HepG2 (cell line): Measurements from ENCODE around the gene RECQL5. TPM values are rescaled to one million over a fixed set of nuclear protein-coding genes. Genes with fewer than 3 reads are reported as not detected.
A peak's percentile ranks its signal among the peaks of the same experiment; 100 is the strongest.

ENCODE experiments used
- GABPA ChIP-seq, 2 experiments: IDR thresholded peaks; 2 replicates each; pipeline ENCODE4 v1.6.1; 2011 to 2016; ENCODE audit warnings: low read depth in 2 of 2, low read length in 1 of 2, missing biosample characterization in 1 of 2, missing genetic modification characterization in 1 of 2
- KDM5B ChIP-seq: sonication (generic); formaldehyde crosslinking; IDR thresholded peaks from 2 replicates; pipeline ENCODE4 v1.4.0; 2020; ENCODE audit warnings: missing genetic modification reagents, mild to moderate bottlenecking, borderline replicate concordance
- KLF12 ChIP-seq: sonication (generic); formaldehyde crosslinking; IDR thresholded peaks from 2 replicates; pipeline ENCODE4 v1.4.0; 2020; ENCODE audit warnings: missing genetic modification reagents, borderline replicate concordance
- SAP130 ChIP-seq: IDR thresholded peaks from 2 replicates; pipeline ENCODE4 v1.6.1; 2016; ENCODE audit warnings: low read depth
- SIN3A ChIP-seq: IDR thresholded peaks from 2 replicates; pipeline ENCODE4 v1.6.1; 2011; ENCODE audit warnings: low read depth, mild to moderate bottlenecking, control low read depth, low read length, borderline replicate concordance
- ZNF329 ChIP-seq: sonication (generic); formaldehyde crosslinking; IDR thresholded peaks from 2 replicates; pipeline ENCODE4 v1.9.0; 2021; ENCODE audit warnings: low read depth, mild to moderate bottlenecking, missing genetic modification reagents
- ZNF546 ChIP-seq: sonication (generic); formaldehyde crosslinking; conservative IDR thresholded peaks from 2 replicates; pipeline ENCODE4 v1.8.1; 2023; ENCODE audit warnings: mild to moderate bottlenecking, missing genetic modification reagents
- ZNF687 ChIP-seq: sonication (generic); formaldehyde crosslinking; IDR thresholded peaks from 2 replicates; pipeline ENCODE4 v1.5.1; 2020; ENCODE audit warnings: mild to moderate bottlenecking, missing genetic modification reagents, moderate library complexity
- ZSCAN25 ChIP-seq: sonication (generic); formaldehyde crosslinking; IDR thresholded peaks from 2 replicates; pipeline ENCODE4 v1.8.0; 2022; ENCODE audit warnings: mild to moderate bottlenecking, missing genetic modification reagents
- polyA plus RNA-seq, 8 experiments: library from polyadenylated mRNA; depleted of rRNA in 3 of 8; stranded (reverse) in 7 of 8; unstranded in 1 of 8; fragments of >200 nt; fragmentation: Illumina TruSeq in 4 of 8; extraction: Trizol in 4 of 8; gene quantifications; 2 replicates each; pipeline versions ENCODE4 v1.2.1 to v1.2.3, GENCODE V29; 2011 to 2016; ENCODE audit warnings: low read depth in 4 of 8, missing spikeins in 1 of 8, mixed read lengths in 1 of 8; ENCODE audit not compliant: insufficient read depth in 1 of 8
- total RNA-seq, 5 experiments: library from RNA; depleted of rRNA; stranded (reverse); fragments of >200 nt; fragmentation: Illumina TruSeq; extraction: Trizol; gene quantifications; 2 replicates each; pipeline ENCODE4 v1.2.3, GENCODE V29; 2016; ENCODE audit warnings: low read depth in 1 of 5
- TF ChIP-seq, protein P1 (sequence below): IDR thresholded peaks from 2 replicates; pipeline ENCODE4 v1.6.1; 2016; ENCODE audit warnings: mild to moderate bottlenecking, missing biosample characterization, missing genetic modification reagents
- TF ChIP-seq, protein P2 (sequence below): IDR thresholded peaks from 2 replicates; pipeline ENCODE4 v1.6.1; 2016; ENCODE audit warnings: low read depth
- TF ChIP-seq, protein P3 (sequence below): sonication (generic); formaldehyde crosslinking; IDR thresholded peaks from 2 replicates; pipeline ENCODE4 v1.5.0; 2020; ENCODE audit warnings: mild to moderate bottlenecking, missing genetic modification reagents, borderline replicate concordance
- TF ChIP-seq, protein P4 (sequence below): sonication (generic); formaldehyde crosslinking; IDR thresholded peaks from 2 replicates; pipeline ENCODE4 v1.4.0; 2020; ENCODE audit warnings: missing genetic modification reagents, borderline replicate concordance

Gene RECQL5
- total and polyA plus RNA-seq, 2 of the 13 experiments (the other 11 are each of a cell fraction or from before 2014, with no cell fraction given): 27.7 to 32.0 TPM

GRCh38 chr17:75589012-75589918 lies 77.7 kb downstream of the RECQL5 start (continued):
- TF ChIP-seq SAP130 (CRISPR knock-in tag) (peak; percentile 64), GABPA (IDR thresholded peaks at IDR 0.05; ENCODE audit: low read depth, low read length) (peak; percentile 54; the same call in 1 of the 2 replicates), GABPA (CRISPR knock-in tag; IDR thresholded peaks at IDR 0.05; ENCODE audit: low read depth) (peak; percentile 78), ZNF546 (CRISPR knock-in tag) (peak; percentile 57; the same call in 1 of the 2 replicates), KDM5B (CRISPR knock-in tag) (0 out of 2 replicates have a peak, but pooled peaks have one; percentile 19), SIN3A (0 out of 2 replicates have a peak, but pooled peaks have one; percentile 25), ZNF329 (0 out of 2 replicates have a peak, but pooled peaks have one; percentile 69), ZNF687 (peak; percentile 76), KLF12 (peak; percentile 50; the same call in 1 of the 2 replicates), ZSCAN25 (0 out of 2 replicates have a peak, but pooled peaks have one; percentile 38)
- TF ChIP-seq, protein P1, sequence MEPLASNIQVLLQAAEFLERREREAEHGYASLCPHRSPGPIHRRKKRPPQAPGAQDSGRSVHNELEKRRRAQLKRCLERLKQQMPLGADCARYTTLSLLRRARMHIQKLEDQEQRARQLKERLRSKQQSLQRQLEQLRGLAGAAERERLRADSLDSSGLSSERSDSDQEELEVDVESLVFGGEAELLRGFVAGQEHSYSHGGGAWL (CRISPR knock-in tag): no peak; the same call in 1 of the 2 replicates
- TF ChIP-seq, protein P2, sequence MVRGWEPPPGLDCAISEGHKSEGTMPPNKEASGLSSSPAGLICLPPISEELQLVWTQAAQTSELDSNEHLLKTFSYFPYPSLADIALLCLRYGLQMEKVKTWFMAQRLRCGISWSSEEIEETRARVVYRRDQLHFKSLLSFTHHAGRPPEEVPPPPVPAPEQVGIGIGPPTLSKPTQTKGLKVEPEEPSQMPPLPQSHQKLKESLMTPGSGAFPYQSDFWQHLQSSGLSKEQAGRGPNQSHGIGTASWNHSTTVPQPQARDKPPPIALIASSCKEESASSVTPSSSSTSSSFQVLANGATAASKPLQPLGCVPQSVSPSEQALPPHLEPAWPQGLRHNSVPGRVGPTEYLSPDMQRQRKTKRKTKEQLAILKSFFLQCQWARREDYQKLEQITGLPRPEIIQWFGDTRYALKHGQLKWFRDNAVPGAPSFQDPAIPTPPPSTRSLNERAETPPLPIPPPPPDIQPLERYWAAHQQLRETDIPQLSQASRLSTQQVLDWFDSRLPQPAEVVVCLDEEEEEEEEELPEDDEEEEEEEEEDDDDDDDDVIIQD: 0 out of 2 replicates have a peak, but pooled peaks have one; percentile 11
- TF ChIP-seq, protein P3, sequence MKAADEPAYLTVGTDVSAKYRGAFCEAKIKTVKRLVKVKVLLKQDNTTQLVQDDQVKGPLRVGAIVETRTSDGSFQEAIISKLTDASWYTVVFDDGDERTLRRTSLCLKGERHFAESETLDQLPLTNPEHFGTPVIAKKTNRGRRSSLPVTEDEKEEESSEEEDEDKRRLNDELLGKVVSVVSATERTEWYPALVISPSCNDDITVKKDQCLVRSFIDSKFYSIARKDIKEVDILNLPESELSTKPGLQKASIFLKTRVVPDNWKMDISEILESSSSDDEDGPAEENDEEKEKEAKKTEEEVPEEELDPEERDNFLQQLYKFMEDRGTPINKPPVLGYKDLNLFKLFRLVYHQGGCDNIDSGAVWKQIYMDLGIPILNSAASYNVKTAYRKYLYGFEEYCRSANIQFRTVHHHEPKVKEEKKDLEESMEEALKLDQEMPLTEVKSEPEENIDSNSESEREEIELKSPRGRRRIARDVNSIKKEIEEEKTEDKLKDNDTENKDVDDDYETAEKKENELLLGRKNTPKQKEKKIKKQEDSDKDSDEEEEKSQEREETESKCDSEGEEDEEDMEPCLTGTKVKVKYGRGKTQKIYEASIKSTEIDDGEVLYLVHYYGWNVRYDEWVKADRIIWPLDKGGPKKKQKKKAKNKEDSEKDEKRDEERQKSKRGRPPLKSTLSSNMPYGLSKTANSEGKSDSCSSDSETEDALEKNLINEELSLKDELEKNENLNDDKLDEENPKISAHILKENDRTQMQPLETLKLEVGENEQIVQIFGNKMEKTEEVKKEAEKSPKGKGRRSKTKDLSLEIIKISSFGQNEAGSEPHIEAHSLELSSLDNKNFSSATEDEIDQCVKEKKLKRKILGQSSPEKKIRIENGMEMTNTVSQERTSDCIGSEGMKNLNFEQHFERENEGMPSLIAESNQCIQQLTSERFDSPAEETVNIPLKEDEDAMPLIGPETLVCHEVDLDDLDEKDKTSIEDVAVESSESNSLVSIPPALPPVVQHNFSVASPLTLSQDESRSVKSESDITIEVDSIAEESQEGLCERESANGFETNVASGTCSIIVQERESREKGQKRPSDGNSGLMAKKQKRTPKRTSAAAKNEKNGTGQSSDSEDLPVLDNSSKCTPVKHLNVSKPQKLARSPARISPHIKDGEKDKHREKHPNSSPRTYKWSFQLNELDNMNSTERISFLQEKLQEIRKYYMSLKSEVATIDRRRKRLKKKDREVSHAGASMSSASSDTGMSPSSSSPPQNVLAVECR: peak; percentile 64; the same call in 1 of the 2 replicates
- TF ChIP-seq, protein P4, sequence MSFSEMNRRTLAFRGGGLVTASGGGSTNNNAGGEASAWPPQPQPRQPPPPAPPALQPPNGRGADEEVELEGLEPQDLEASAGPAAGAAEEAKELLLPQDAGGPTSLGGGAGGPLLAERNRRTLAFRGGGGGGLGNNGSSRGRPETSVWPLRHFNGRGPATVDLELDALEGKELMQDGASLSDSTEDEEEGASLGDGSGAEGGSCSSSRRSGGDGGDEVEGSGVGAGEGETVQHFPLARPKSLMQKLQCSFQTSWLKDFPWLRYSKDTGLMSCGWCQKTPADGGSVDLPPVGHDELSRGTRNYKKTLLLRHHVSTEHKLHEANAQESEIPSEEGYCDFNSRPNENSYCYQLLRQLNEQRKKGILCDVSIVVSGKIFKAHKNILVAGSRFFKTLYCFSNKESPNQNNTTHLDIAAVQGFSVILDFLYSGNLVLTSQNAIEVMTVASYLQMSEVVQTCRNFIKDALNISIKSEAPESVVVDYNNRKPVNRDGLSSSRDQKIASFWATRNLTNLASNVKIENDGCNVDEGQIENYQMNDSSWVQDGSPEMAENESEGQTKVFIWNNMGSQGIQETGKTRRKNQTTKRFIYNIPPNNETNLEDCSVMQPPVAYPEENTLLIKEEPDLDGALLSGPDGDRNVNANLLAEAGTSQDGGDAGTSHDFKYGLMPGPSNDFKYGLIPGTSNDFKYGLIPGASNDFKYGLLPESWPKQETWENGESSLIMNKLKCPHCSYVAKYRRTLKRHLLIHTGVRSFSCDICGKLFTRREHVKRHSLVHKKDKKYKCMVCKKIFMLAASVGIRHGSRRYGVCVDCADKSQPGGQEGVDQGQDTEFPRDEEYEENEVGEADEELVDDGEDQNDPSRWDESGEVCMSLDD: no peak
